Gastroesophageal sphincter (tissue), 4 donors: ENCODE measurements around the gene CMIP. TPM values are rescaled to one million over a fixed set of nuclear protein-coding genes. Genes with fewer than 3 reads are reported as not detected.

Experiments
- ATAC-seq: fragments of 150-250 bp; one replicate; pipeline ENCODE4 v1.9.1; 2016; ENCODE audit warnings: mild to moderate bottlenecking, moderate library complexity
- H3K27ac ChIP-seq, 4 donors: fragments of 200-600 bp; sonication (generic) in 3 of 4; 1 replicate in 3 of 4; 2 replicates in 1 of 4; pipeline ENCODE4 v1.5.1; 2016 to 2019
- H3K27me3 ChIP-seq: fragments of 200-600 bp; sonication (generic); one replicate; pipeline ENCODE4 v1.5.1; 2019
- H3K36me3 ChIP-seq, 2 donors: fragments of 200-600 bp; sonication (generic); one replicate each; pipeline ENCODE4 v1.5.1; 2019; ENCODE audit warnings: control low read depth in 1 of 2
- H3K4me1 ChIP-seq, 3 donors: fragments of 200-600 bp; sonication (generic); 1 replicate in 2 of 3; 2 replicates in 1 of 3; pipeline ENCODE4 v1.5.1; 2016 to 2019; ENCODE audit warnings: control low read depth in 2 of 3
- H3K4me3 ChIP-seq, 2 donors: fragments of 200-600 bp; sonication (generic); one replicate each; pipeline ENCODE4 v1.5.1; 2019; ENCODE audit warnings: mild to moderate bottlenecking in 1 of 2, moderate library complexity in 1 of 2
- H3K9me3 ChIP-seq, 3 donors: fragments of 200-600 bp; sonication (generic); one replicate each; pipeline ENCODE4 v1.5.1; 2017 to 2019; ENCODE audit warnings: control low read depth in 2 of 3
- EP300 ChIP-seq: sonication (generic); formaldehyde crosslinking; IDR thresholded peaks from one replicate; pipeline ENCODE4 v1.6.1; 2017; ENCODE audit warnings: antibody characterized with exemption, mild to moderate bottlenecking
- POLR2A ChIP-seq, 2 donors: fragments of 450-650 bp; IDR thresholded peaks; one replicate each; pipeline ENCODE4 v1.6.1; 2017; ENCODE audit warnings: antibody characterized with exemption in 2 of 2, mild to moderate bottlenecking in 2 of 2, moderate library complexity in 1 of 2
- POLR2AphosphoS5 ChIP-seq: sonication (generic); formaldehyde crosslinking; IDR thresholded peaks from one replicate; pipeline ENCODE4 v1.6.1; 2017; ENCODE audit warnings: antibody characterized with exemption
- WGBS, 2 donors: methylation state at CpG; one replicate each; pipeline ENCODE4 v1.1.5; 2018; ENCODE audit warnings: low coverage in 1 of 2; 5-methylcytosine and 5-hydroxymethylcytosine counted together
- total RNA-seq, 4 donors: library from RNA; depleted of rRNA; stranded (reverse); fragments of >200 nt; gene quantifications; one replicate each; pipeline ENCODE4 v1.1.0, GENCODE V29; 2016
- TF ChIP-seq, protein P1 (sequence below), 4 experiments: fragments of 200-600 bp in 2 of 4; fragments of 450-650 bp in 2 of 4; sonication (generic) in 1 of 4; IDR thresholded peaks; one replicate each; pipeline ENCODE4 v1.5.1; 2017 to 2019; ENCODE audit warnings: antibody characterized with exemption in 4 of 4, mild to moderate bottlenecking in 2 of 4, moderate library complexity in 2 of 4

Gene CMIP
- total RNA-seq, 4 donors from 2014 or later = 13.4 to 24.0 (median 19.2) TPM

DNA sequence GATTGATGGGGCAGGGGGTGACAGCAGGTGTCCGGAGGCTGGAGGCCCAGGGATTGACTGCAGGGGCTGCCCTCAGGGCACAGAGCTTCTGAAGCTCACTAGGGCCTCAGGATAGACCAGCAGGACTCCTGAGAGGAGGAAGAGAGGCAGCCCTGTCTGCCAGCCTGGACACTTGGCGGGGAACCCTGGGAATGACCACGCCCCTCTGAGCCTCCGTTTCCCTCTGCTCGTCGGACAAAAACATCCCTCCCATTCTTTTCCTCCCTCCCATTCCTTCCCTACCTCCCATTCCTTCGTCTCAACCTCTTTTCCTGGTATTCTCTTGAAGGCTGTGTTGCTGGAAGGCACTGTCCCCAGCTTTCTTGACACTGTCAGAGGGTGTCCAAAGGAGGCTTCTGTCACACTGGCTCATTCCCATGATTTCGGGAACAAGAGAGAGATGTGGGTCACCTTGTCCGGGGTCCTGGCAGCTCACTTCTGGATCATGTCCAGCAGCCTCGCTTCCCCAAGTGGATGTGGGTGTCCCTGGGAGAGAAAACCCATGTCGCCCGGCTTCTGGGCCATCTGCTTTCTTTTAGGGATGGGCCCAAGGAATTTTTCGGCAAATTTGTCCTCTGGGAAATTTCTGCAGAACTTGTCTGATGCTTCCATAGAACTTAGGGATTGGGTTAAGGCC, 145.5 kb downstream of the CMIP start:
- Histone ChIP-seq H3K36me3 (peaks cover 0 to 4% of the 10 kb centered on the region in 2 donors), H3K9me3 (no peaks in the 10 kb centered on the region), H3K4me1 (peaks cover 0 to 18% (median 0%) of the 10 kb centered on the region in 3 donors), H3K27me3 (no peaks in the 10 kb centered on the region), H3K4me3 (no peak overlapping the region), H3K27ac (no peak overlapping the region)
- no peak for ATAC-seq
- TF ChIP-seq, protein P1, sequence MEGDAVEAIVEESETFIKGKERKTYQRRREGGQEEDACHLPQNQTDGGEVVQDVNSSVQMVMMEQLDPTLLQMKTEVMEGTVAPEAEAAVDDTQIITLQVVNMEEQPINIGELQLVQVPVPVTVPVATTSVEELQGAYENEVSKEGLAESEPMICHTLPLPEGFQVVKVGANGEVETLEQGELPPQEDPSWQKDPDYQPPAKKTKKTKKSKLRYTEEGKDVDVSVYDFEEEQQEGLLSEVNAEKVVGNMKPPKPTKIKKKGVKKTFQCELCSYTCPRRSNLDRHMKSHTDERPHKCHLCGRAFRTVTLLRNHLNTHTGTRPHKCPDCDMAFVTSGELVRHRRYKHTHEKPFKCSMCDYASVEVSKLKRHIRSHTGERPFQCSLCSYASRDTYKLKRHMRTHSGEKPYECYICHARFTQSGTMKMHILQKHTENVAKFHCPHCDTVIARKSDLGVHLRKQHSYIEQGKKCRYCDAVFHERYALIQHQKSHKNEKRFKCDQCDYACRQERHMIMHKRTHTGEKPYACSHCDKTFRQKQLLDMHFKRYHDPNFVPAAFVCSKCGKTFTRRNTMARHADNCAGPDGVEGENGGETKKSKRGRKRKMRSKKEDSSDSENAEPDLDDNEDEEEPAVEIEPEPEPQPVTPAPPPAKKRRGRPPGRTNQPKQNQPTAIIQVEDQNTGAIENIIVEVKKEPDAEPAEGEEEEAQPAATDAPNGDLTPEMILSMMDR (IDR thresholded peaks at IDR 0.05) = no peak
- TF ChIP-seq EP300 (no peak), POLR2AphosphoS5 (no peak), POLR2A (IDR thresholded peaks at IDR 0.05) (no peak)
- 69% methylated on average over 6 of the region's 13 CpGs; no CpG with 5 or more reads in 1 of the 2 donors for WGBS, 2 donors

DNA sequence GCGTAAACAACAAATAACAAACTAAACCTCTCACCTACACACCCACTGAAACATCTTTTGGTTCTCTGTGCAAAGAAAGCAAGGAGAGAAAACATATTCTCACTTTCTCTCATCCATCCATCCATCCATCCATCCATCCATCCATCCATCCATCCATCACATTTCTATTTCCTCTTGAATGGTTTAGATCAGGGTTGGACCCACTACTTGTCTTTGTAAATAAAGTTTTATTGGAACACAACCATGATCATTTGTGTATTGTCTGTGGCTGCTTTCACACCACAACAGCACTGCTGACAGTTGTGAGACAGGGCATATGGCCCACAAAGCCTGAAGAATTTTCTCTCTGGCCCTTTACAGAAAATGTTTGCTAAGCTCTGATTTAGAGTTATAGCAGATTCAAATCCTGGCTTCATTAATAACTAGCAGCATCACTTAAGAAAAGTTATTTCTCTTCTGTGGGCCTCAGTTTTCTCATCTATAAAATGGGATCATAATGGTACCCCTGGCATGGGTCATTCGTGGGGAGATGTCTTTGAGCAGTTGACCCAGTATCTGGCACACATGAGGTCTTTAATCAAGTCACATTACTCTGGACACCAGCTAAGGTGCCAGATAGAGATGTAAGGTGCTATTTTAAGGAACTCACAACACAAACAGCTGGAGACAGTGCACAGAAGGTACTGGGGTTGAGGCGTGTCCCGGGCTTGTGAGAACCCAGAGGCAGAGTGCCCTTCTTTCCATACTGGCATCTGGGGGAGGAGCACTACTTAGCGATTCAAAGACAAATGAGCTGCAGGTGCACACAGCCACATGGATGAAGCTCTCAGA, 146.3 kb downstream of the CMIP start:
- no peak for ATAC-seq
- Histone ChIP-seq H3K27ac (no peak overlapping the region), H3K4me1 (peaks cover 0 to 18% (median 0%) of the 10 kb centered on the region in 3 donors), H3K36me3 (peaks cover 0 to 4% of the 10 kb centered on the region in 2 donors), H3K27me3 (no peaks in the 10 kb centered on the region), H3K4me3 (no peak overlapping the region), H3K9me3 (no peaks in the 10 kb centered on the region)
- 73 to 80% methylated on average over 3 of the region's 5 CpGs for WGBS, 2 donors
- TF ChIP-seq EP300 = no peak
- no peak for TF ChIP-seq POLR2AphosphoS5
- no peak for TF ChIP-seq POLR2A (IDR thresholded peaks at IDR 0.05)
- TF ChIP-seq, protein P1 (IDR thresholded peaks at IDR 0.05) = no peak

DNA sequence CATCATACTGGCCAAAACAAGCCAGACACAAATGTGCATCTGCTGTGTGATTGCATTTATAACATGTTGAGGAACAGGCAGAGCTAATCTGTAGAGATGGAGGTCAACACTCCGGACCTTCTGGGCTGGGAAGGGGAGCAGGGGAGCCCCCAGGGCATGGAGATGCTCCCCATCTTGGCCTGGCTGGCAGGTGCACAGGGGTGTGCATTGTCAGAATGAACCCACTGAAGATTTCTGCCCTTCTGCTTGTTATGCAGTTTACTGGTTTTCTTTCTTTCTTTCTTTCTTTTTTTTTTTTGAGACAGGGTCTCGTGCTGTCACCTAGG, 146.9 kb downstream of the CMIP start:
- H3K9me3 ChIP-seq = no peaks in the 10 kb centered on the region
- no peak overlapping the region for H3K4me3 ChIP-seq
- no peak for ATAC-seq
- TF ChIP-seq, protein P1 (IDR thresholded peaks at IDR 0.05) = no peak
- TF ChIP-seq EP300 (no peak), POLR2AphosphoS5 (no peak), POLR2A (IDR thresholded peaks at IDR 0.05) (no peak)
- H3K27me3 ChIP-seq = no peaks in the 10 kb centered on the region
- 86% methylated on average over 2 of the region's 2 CpGs; no CpG with 5 or more reads in 1 of the 2 donors for WGBS, 2 donors
- H3K36me3 ChIP-seq = peaks cover 0 to 4% of the 10 kb centered on the region in 2 donors
- H3K4me1 ChIP-seq = peaks cover 0 to 18% (median 0%) of the 10 kb centered on the region in 3 donors
- H3K27ac ChIP-seq = no peak overlapping the region

DNA sequence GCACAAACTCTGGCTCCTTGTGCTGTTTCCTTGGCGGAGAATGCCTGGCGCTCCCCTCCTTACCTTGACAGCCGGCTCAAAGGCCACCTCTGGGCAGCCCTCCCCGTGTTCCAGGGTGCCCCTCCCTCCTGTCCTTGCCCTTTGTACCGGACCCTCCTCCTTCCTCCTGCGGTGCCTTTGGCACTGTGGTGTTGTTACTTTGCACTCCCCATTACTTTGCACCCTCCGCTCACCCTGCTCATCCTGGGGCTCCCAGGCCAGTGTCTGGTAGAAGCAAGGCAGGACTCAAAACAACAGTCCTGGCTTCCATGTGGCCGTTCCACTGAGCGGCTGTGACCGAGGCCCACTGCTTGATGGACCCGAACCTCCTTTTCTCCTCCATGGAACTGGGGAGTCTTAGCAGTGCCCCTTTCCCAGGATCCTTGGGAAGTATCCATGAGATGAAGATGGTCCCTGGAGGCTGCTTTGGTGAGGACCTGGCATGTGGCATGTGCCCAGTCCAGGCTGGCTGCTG, 147.8 kb downstream of the CMIP start:
- Histone ChIP-seq H3K36me3 (peaks cover 0 to 4% of the 10 kb centered on the region in 2 donors), H3K4me1 (peaks cover 0 to 18% (median 0%) of the 10 kb centered on the region in 3 donors), H3K27ac (peak overlapping the region in 1 of 4 donors; percentile 10), H3K4me3 (no peak overlapping the region), H3K9me3 (no peaks in the 10 kb centered on the region), H3K27me3 (no peaks in the 10 kb centered on the region)
- 87 to 97% methylated on average over 5 of the region's 11 CpGs for WGBS, 2 donors
- no peak for TF ChIP-seq POLR2AphosphoS5
- no peak for TF ChIP-seq EP300
- TF ChIP-seq POLR2A (IDR thresholded peaks at IDR 0.05) = no peak
- TF ChIP-seq, protein P1 (IDR thresholded peaks at IDR 0.05) = no peak
- ATAC-seq = no peak
